ENCODE measurements around the gene UBE3A. TPM values are rescaled to one million over a fixed set of nuclear protein-coding genes. Genes with fewer than 3 reads are reported as not detected.
A peak's percentile ranks its signal among the peaks of the same experiment; 100 is the strongest.

Gene UBE3A
- total RNA-seq, 1 experiment from 2014 or later, result 102 TPM

DNA sequence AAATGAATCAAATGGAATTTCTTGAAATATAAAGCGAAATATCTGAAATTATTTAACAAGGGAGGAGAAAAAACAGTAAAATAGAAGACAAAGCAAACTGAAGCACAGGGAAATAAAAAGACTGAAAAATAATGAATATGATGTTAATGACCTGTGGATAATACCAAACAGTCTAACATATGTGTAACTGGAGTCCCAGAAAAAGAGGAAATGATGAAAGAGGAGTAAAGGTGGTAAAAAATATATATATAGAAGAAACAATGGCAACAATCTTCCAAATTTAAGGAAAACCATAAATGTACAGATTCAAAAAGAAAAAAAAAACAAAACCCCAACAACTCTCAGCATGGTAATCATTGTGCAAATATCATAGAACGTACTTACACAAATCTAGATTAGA lies 21.2 kb downstream of the UBE3A start:
- H3K36me3 ChIP-seq (ENCODE audit: control insufficient read depth, insufficient read depth, low read length), result no peaks in the 10 kb centered on the region
- H3K4me3 ChIP-seq (ENCODE audit: low read depth in 2 of 2, low read length in 2 of 2), result no peak overlapping the region
- intact Hi-C loops (cut with micrococcal nuclease; ENCODE audit: unreplicated experiment) (no loop called here), in situ Hi-C loops (cut with HindIII; ENCODE audit: low pct_unique_long_range_greater_than_20kb, low sequenced_read_pairs) (no loop called here)
- POLR2A ChIA-PET, result no interaction called here
- no peaks in the 10 kb centered on the region; the same call in none of the 2 replicates for H3K4me1 ChIP-seq (ENCODE audit: control insufficient read depth, insufficient read depth, low read length)
- CTCF ChIA-PET, result no interaction called here
- ATAC-seq, result no peak
- no peak for DNase-seq (ENCODE audit: low read depth, low spot score)
- no peaks in the 10 kb centered on the region for H3K27me3 ChIP-seq (ENCODE audit: control insufficient read depth, insufficient read depth, low read length)
- no peak overlapping the region for H3K27ac ChIP-seq (ENCODE audit: low read length)
- no TSS peak for BruUV-seq (replicated peaks)
- TF ChIP-seq REST (IDR thresholded peaks at IDR 0.05; ENCODE audit: insufficient read depth in 1 of 2, low read depth in 2 of 2, low read length in 1 of 2) (no peak), TCF7L2 (IDR thresholded peaks at IDR 0.05; ENCODE audit: low read depth, low read length) (no peak)
- H3K9me3 ChIP-seq (ENCODE audit: control insufficient read depth, insufficient read depth, low read depth, low read length), result peaks cover 86% of the 10 kb centered on the region; the same call in 1 of the 2 replicates

GRCh38 chr15:25416693-25417092 lies 22.1 kb downstream of the UBE3A start:
- H3K9me3 ChIP-seq (ENCODE audit: control insufficient read depth, insufficient read depth, low read depth, low read length), result peaks cover 78% of the 10 kb centered on the region; the same call in 1 of the 2 replicates
- POLR2A ChIA-PET, result no interaction called here
- ATAC-seq (peak; percentile 83), DNase-seq (ENCODE audit: low read depth, low spot score) (no peak)
- TF ChIP-seq, protein P1, sequence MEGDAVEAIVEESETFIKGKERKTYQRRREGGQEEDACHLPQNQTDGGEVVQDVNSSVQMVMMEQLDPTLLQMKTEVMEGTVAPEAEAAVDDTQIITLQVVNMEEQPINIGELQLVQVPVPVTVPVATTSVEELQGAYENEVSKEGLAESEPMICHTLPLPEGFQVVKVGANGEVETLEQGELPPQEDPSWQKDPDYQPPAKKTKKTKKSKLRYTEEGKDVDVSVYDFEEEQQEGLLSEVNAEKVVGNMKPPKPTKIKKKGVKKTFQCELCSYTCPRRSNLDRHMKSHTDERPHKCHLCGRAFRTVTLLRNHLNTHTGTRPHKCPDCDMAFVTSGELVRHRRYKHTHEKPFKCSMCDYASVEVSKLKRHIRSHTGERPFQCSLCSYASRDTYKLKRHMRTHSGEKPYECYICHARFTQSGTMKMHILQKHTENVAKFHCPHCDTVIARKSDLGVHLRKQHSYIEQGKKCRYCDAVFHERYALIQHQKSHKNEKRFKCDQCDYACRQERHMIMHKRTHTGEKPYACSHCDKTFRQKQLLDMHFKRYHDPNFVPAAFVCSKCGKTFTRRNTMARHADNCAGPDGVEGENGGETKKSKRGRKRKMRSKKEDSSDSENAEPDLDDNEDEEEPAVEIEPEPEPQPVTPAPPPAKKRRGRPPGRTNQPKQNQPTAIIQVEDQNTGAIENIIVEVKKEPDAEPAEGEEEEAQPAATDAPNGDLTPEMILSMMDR (IDR thresholded peaks at IDR 0.05), result no peak
- TF ChIP-seq TCF7L2 (IDR thresholded peaks at IDR 0.05; ENCODE audit: low read depth, low read length) (no peak), POLR2AphosphoS5 (IDR thresholded peaks at IDR 0.05; ENCODE audit: low read depth, low read length) (no peak), REST (IDR thresholded peaks at IDR 0.05; ENCODE audit: insufficient read depth in 1 of 2, low read depth in 2 of 2, low read length in 1 of 2) (no peak), SIN3A (IDR thresholded peaks at IDR 0.05; ENCODE audit: borderline replicate concordance, insufficient read depth, low read depth, low read length) (no peak)
- no peaks in the 10 kb centered on the region for H3K36me3 ChIP-seq (ENCODE audit: control insufficient read depth, insufficient read depth, low read length)
- no peak overlapping the region for H3K4me3 ChIP-seq (ENCODE audit: low read depth in 2 of 2, low read length in 2 of 2)
- CTCF ChIA-PET, result no interaction called here
- no peaks in the 10 kb centered on the region for H3K27me3 ChIP-seq (ENCODE audit: control insufficient read depth, insufficient read depth, low read length)
- BruUV-seq (replicated peaks), result no TSS peak
- intact Hi-C loops (cut with micrococcal nuclease; ENCODE audit: unreplicated experiment) (no loop called here), in situ Hi-C loops (cut with HindIII; ENCODE audit: low pct_unique_long_range_greater_than_20kb, low sequenced_read_pairs) (no loop called here)
- H3K4me1 ChIP-seq (ENCODE audit: control insufficient read depth, insufficient read depth, low read length), result no peaks in the 10 kb centered on the region; the same call in none of the 2 replicates
- H3K27ac ChIP-seq (ENCODE audit: low read length), result 0 out of 2 replicates have a peak overlapping the region, but pooled peaks have one; percentile 9

Measured in Panc1 (cell line).